GM12865 (cell line): Measurements from ENCODE around the gene RBM20.
"Not testable (repeated sequence)": the region's sequence is repeated elsewhere in the genome, so short reads cannot be mapped to it uniquely, and the experiment has no call there.

Experiments
- DNase-seq: peaks from one replicate; pipeline ENCODE4 v3.0.0; 2010; ENCODE audit warnings: low read depth
- H3K4me3 ChIP-seq: 2 replicates; pipeline ENCODE4 v1.5.1; 2011; ENCODE audit warnings: mild to moderate bottlenecking, low read depth, low read length, control low read depth
- TF ChIP-seq, protein P1 (sequence below): IDR thresholded peaks from 2 replicates; pipeline ENCODE4 v1.5.1; 2011; ENCODE audit warnings: low read length, control low read depth, low read depth, inconsistent platforms; ENCODE audit not compliant: insufficient read depth; ENCODE audit errors: missing control alignments

The RBM20 gene

DNA sequence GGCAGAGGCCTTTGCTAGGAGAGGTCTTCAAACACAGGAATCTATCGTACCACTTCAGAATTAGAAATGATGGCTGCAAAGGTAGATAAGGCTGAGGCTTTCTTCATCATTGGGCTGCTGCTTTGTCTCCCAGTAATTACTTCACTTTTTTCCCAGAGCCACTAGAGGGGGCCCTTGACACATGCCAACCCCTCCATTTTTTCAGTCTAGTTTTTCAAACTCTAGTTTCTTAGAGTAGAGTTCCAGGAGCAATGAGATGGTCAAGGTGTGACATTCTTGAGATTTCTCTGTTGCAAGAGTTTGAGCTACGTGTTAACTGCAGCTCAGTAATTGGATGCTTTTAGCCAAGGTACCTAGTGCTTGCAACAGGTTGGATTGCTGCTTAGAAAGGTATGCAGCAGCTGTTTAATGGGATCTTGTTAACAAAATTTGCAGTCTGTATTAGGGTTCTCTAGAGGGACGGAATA, 33.8 kb upstream of the RBM20 start:
- TF ChIP-seq, protein P1, sequence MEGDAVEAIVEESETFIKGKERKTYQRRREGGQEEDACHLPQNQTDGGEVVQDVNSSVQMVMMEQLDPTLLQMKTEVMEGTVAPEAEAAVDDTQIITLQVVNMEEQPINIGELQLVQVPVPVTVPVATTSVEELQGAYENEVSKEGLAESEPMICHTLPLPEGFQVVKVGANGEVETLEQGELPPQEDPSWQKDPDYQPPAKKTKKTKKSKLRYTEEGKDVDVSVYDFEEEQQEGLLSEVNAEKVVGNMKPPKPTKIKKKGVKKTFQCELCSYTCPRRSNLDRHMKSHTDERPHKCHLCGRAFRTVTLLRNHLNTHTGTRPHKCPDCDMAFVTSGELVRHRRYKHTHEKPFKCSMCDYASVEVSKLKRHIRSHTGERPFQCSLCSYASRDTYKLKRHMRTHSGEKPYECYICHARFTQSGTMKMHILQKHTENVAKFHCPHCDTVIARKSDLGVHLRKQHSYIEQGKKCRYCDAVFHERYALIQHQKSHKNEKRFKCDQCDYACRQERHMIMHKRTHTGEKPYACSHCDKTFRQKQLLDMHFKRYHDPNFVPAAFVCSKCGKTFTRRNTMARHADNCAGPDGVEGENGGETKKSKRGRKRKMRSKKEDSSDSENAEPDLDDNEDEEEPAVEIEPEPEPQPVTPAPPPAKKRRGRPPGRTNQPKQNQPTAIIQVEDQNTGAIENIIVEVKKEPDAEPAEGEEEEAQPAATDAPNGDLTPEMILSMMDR = peak; percentile 84
- peak; percentile 71 for DNase-seq

DNA sequence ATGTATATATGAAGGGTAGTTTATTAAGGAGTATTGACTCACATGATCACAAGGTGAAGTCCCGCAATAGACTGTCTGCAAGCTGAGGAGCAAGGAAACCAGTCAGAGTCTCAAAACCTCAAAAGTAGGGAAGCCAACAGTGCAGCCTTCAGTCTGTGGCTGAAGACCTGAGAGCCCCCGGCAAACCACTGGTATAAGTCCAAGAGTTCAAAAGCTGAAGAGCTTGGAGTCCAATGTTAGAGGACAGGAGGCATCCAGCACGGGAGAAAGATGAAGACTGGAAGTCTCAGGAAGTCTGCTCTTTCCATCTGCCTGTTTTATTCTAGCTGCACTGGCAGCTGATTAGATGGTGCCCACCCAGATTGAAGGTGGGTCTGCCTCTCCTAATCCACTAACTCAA, 33.4 kb upstream of the RBM20 start:
- DNase-seq, H3K4me3 ChIP-seq: not testable (repeated sequence)

More for the DNA sequence above, 33.8 kb upstream of the RBM20 start:
- H3K4me3 ChIP-seq = no peak overlapping the region

DNA sequence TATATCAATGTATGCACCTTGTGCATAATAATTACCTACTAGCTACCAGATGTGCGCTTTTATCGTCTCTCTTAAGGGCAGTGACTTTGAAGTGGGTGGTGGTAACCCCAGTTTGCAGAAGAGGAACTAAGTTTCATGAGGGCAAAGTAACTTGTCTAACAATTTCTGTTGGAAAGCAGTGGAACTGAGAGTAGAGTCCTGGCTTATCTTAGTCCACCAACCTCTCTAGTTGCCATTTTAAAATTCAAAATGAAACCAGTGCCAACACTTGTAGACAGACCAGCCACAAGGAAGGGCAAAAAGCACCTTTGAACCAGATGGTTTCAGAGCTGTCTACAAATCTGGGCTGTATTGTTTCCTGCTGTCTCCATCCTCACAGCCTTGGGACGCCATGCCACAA, 32.0 kb upstream of the RBM20 start:
- TF ChIP-seq, protein P1 = no peak
- peak; percentile 64 for DNase-seq
- no peak overlapping the region for H3K4me3 ChIP-seq

DNA sequence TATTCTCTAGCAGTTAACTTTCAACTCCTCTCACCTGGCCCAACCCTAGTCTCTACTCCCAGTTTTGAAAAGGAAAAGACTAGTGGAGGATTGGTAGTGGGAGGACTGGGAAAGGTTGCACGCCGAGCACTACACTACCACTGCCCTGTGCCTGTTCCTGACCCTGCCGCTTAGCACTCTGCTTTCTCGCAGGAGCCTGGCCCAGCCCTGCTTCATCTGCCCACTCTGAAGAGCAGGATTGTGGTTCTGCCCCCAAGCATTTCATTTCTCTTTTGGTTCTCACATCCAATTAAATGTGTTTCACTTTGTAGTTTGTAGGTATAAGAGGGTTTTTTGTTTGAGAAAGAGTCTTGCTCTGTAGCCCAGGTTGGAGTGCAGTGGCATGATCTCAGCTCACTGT, 31.5 kb upstream of the RBM20 start:
- no peak overlapping the region for H3K4me3 ChIP-seq
- peak; percentile 51 for DNase-seq
- TF ChIP-seq, protein P1 = no peak

DNA sequence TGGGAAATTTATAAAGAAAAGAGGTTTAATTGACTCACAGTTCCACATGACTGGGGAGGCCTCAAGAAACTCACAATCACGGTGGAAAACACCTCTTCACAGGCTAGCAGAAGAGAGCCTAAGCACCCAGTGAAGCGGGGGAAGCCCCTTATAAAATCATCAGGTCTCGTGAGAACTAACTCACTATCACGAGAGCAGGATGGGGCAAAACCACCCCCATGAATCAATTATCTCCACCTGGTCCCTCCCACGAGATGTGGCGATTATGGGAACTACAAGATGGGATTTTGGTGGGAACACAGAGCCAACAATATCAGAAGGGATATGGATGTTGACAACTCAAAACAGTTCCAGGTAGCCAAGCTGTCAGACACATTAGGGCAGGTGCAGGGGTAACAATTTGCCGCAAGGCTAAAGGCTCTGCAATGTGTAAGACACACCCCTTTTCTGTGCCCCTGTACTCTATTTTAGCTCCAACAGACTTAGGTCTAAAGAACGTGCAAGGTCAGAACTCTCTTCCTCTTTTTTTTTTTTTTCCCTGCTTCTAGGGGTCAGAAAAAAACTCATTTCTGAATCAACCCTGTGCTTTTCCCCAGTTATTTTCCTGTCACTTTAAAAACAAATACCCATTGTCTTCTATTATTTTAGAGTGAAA, 30.7 kb upstream of the RBM20 start:
- TF ChIP-seq, protein P1 = no peak
- DNase-seq = peak; percentile 77
- H3K4me3 ChIP-seq = no peak overlapping the region

DNA sequence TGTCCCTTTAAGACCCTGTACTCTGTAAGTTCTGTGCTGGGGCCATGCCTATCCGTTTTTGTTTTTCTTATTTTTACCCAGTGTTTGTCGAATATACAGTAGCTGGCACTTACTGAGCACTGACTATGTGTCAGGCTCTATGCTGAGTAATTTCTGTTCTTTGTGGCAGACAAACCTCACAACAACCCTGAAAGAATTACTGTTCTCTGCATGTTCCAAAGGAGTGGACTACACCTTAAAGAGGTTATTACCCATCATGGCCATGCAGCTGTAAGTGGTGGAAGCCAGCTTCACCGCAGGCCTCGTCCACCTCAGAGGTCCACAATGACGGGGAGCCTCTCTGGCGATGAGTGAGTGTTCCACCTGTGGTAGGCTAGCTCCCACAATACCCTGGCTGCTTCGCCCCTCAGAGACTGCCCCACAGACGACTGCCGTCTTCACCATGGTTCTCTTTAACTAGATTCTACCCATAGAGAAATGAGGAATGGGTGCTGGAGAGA, 30.1 kb upstream of the RBM20 start:
- TF ChIP-seq, protein P1 = no peak
- DNase-seq = peak; percentile 70
- no peak overlapping the region for H3K4me3 ChIP-seq

DNA sequence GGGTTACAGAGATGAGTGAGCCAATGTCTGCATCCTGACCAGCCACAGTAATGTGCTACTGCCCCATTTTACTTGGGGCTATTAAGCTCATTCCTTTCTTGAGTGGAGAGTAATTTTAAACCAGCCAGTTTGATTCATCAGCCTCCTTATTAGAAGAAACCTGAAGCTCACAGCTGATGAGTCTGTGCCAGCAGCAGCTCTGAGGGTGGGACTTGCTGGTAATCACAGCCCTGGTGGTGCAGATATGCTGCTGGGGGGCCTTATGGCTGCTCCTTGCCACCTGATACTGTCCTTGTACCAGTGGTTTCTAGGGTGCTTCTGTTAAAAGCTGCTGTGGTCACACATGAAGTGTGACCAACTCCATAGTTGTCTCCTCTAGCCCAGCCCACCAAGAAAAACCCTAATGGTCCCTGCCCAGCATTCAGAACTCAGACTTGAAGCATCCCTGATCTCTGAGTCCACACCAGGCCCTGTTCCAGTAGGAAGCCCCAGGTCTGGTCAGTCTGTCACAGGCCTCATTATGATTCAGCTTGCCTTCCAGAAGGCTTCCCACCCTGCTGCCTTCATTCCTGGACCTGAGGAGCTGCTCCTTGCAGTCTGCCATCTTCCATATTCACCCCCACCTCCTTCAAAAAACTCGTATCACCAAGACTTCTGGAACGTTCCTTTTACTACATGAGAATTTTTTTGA, 28.9 kb upstream of the RBM20 start:
- no peak for DNase-seq
- TF ChIP-seq, protein P1 = no peak
- H3K4me3 ChIP-seq = no peak overlapping the region
